Trophoblast cell (in vitro differentiated cells and primary cell): ENCODE data around the gene DNAH9.

ENCODE experiments used
- DNase-seq, 2 donors: peaks; one replicate each; pipeline ENCODE4 v3.0.0-alpha.2; 2016
- H2AFZ ChIP-seq: 2 replicates; pipeline ENCODE4 v1.6.1; 2013; ENCODE audit warnings: low read length, moderate library complexity, mild to moderate bottlenecking; ENCODE audit not compliant: insufficient read depth, poor library complexity
- H2AK5ac ChIP-seq: 2 replicates; pipeline ENCODE4 v1.6.1; 2013; ENCODE audit warnings: mild to moderate bottlenecking, low read length
- H2BK120ac ChIP-seq: 2 replicates; pipeline ENCODE4 v1.6.1; 2013; ENCODE audit warnings: low read length, mild to moderate bottlenecking, moderate library complexity; ENCODE audit not compliant: insufficient read depth, poor library complexity
- H2BK12ac ChIP-seq: 2 replicates; pipeline ENCODE4 v1.6.1; 2013; ENCODE audit warnings: mild to moderate bottlenecking, low read length, moderate library complexity
- H2BK5ac ChIP-seq: 2 replicates; pipeline ENCODE4 v1.6.1; 2013; ENCODE audit warnings: low read length, low read depth, moderate library complexity, mild to moderate bottlenecking; ENCODE audit not compliant: poor library complexity
- H3K14ac ChIP-seq: 2 replicates; pipeline ENCODE4 v1.6.1; 2013; ENCODE audit warnings: mild to moderate bottlenecking, low read length
- H3K18ac ChIP-seq: 2 replicates; pipeline ENCODE4 v1.6.1; 2013; ENCODE audit warnings: mild to moderate bottlenecking, low read length
- H3K23ac ChIP-seq: 2 replicates; pipeline ENCODE4 v1.6.1; 2013; ENCODE audit warnings: low read length
- H3K27ac ChIP-seq: 2 replicates; pipeline ENCODE4 v1.5.1; 2013; ENCODE audit warnings: low read depth, mild to moderate bottlenecking, inconsistent platforms, low read length, moderate library complexity
- H3K27me3 ChIP-seq: 2 replicates; pipeline ENCODE4 v1.6.1; 2013; ENCODE audit warnings: inconsistent platforms, mild to moderate bottlenecking, low read length, moderate library complexity; ENCODE audit not compliant: insufficient read depth
- H3K36me3 ChIP-seq, 2 experiments: 1 replicate in 1 of 2; 2 replicates in 1 of 2; pipeline ENCODE4 v1.6.1; 2013; ENCODE audit warnings: low read length in 2 of 2, mild to moderate bottlenecking in 2 of 2, moderate library complexity in 1 of 2; ENCODE audit not compliant: insufficient read depth in 2 of 2, control insufficient read depth in 1 of 2
- H3K4ac ChIP-seq: 2 replicates; pipeline ENCODE4 v1.6.1; 2013; ENCODE audit warnings: low read depth, mild to moderate bottlenecking, low read length, moderate library complexity
- H3K4me1 ChIP-seq, 2 experiments: 1 replicate in 1 of 2; 2 replicates in 1 of 2; pipeline ENCODE4 v1.6.1; 2013; ENCODE audit warnings: low read length in 2 of 2, mild to moderate bottlenecking in 2 of 2, moderate library complexity in 1 of 2; ENCODE audit not compliant: insufficient read depth in 2 of 2, control insufficient read depth in 1 of 2
- H3K4me2 ChIP-seq: 2 replicates; pipeline ENCODE4 v1.6.1; 2013; ENCODE audit warnings: inconsistent platforms, mild to moderate bottlenecking, low read length, moderate library complexity
- H3K4me3 ChIP-seq: 2 replicates; pipeline ENCODE4 v1.5.1; 2013; ENCODE audit warnings: mild to moderate bottlenecking, low read depth, low read length, inconsistent platforms
- H3K79me1 ChIP-seq: one replicate; pipeline ENCODE4 v1.6.1; 2013; ENCODE audit warnings: low read length
- H3K79me2 ChIP-seq: 2 replicates; pipeline ENCODE4 v1.6.1; 2013; ENCODE audit warnings: low read length, mild to moderate bottlenecking; ENCODE audit not compliant: control insufficient read depth, insufficient read depth, poor library complexity
- H3K9ac ChIP-seq: 2 replicates; pipeline ENCODE4 v1.6.1; 2013; ENCODE audit warnings: mild to moderate bottlenecking, low read length
- H3K9me3 ChIP-seq: 2 replicates; pipeline ENCODE4 v1.6.1; 2013; ENCODE audit warnings: low read depth, mild to moderate bottlenecking, control low read depth, inconsistent platforms, low read length; ENCODE audit not compliant: insufficient read depth
- H4K12ac ChIP-seq: 2 replicates; pipeline ENCODE4 v1.6.1; 2013; ENCODE audit warnings: low read depth, mild to moderate bottlenecking, low read length, moderate library complexity
- H4K8ac ChIP-seq: 2 replicates; pipeline ENCODE4 v1.6.1; 2013; ENCODE audit warnings: low read depth, mild to moderate bottlenecking, low read length, moderate library complexity
- H4K91ac ChIP-seq: one replicate; pipeline ENCODE4 v1.6.1; 2013; ENCODE audit warnings: low read depth, mild to moderate bottlenecking, low read length, moderate library complexity
- WGBS: extraction: QIAGEN DNeasy Blood & Tissue Kit; methylation state at CpG from one replicate; pipeline ENCODE4 v1.1.7; 2013; ENCODE audit warnings: missing lambda C conversion rate; ENCODE audit not compliant: insufficient read length, insufficient coverage; ENCODE audit errors: extremely low coverage; 5-methylcytosine and 5-hydroxymethylcytosine counted together

Gene DNAH9

DNA sequence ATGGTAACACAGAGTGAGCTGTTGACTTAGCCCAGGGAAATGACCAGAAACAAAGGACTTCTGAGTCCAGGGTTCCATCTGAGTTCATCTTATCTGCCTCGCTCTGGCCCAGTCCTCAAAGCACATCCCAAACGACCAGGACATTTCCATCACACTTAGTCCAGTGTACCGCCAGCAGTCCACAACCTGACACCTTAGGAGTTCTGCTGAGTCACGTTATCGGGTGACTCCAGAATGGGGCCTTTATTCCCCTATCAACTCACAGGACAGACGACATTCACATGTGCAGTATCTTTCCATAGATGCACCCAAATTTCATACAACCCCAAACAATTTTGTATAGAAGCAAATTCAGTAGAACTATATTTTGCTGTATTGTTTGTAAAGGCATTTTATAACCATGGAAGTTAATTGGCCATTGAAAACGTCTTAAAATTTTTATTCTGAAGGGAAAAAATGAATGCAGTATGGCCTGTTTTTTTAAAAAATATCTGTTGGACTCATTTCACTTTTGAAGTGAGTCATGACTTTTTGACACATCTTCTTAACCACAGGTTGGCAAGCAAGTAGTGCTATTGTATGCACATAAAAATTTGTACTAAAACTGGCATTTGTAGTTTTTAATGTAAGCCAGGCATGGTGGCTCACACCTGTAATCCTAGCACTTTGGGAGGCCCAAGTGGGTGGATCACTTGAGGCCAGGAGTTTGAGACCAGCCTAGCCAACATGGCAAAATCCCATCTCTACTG, 352.7 kb downstream of the DNAH9 start:
- H2BK120ac ChIP-seq: no peak overlapping the region
- H3K23ac ChIP-seq: no peak overlapping the region
- no peak overlapping the region for H3K27ac ChIP-seq
- no peak overlapping the region for H4K8ac ChIP-seq
- DNase-seq: no peak
- H2AK5ac ChIP-seq: no peak overlapping the region
- no peak overlapping the region for H2BK5ac ChIP-seq
- H3K79me2 ChIP-seq: no peaks in the 10 kb centered on the region
- H3K14ac ChIP-seq: no peak overlapping the region
- H3K79me1 ChIP-seq: no peaks in the 10 kb centered on the region
- H3K9ac ChIP-seq: no peak overlapping the region
- H3K36me3 ChIP-seq: peaks cover 2% of the 10 kb centered on the region in 2 experiments
- no peaks in the 10 kb centered on the region for H3K27me3 ChIP-seq
- H3K4me3 ChIP-seq: no peak overlapping the region
- H4K91ac ChIP-seq: no peak overlapping the region
- no peak overlapping the region for H3K4ac ChIP-seq
- H3K4me1 ChIP-seq: no peaks in the 10 kb centered on the region
- H2AFZ ChIP-seq: no peak overlapping the region
- peaks cover 4% of the 10 kb centered on the region for H3K9me3 ChIP-seq
- H3K18ac ChIP-seq: no peak overlapping the region
- no peak overlapping the region for H2BK12ac ChIP-seq
- no peak overlapping the region for H4K12ac ChIP-seq
- no peak overlapping the region for H3K4me2 ChIP-seq
- no CpG with 5 or more reads among the region's 7 CpGs for WGBS

DNA sequence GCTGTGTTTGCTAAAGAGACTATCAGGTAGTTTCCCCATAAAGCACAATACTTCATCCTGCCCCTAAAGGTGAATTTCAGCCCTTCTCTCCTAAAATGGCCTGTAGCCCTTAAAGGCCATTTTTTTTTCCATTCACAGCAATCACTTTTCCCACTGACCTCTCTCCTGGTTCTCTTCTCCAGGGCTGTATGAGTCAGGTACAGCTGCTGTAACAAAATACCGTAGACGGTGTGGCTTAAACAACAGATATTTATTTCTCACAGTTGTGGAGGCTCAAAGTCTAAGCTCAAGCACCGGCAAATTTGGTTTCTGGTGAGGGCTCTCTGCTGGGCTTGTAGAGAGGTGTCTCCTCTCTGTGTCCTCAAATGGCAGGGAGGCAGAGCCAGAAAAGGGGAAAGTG, 354.3 kb downstream of the DNAH9 start:
- H3K14ac ChIP-seq: no peak overlapping the region
- no CpG with 5 or more reads among the region's 3 CpGs for WGBS
- H3K18ac ChIP-seq: no peak overlapping the region
- H3K4me1 ChIP-seq: no peaks in the 10 kb centered on the region
- H3K79me2 ChIP-seq: no peaks in the 10 kb centered on the region
- no peak overlapping the region for H4K8ac ChIP-seq
- H3K79me1 ChIP-seq: no peaks in the 10 kb centered on the region
- no peak overlapping the region for H2AK5ac ChIP-seq
- no peak for DNase-seq
- no peak overlapping the region for H2BK12ac ChIP-seq
- H2AFZ ChIP-seq: no peak overlapping the region
- H4K12ac ChIP-seq: no peak overlapping the region
- H3K9me3 ChIP-seq: peaks cover 4% of the 10 kb centered on the region
- H3K9ac ChIP-seq: no peak overlapping the region
- no peak overlapping the region for H3K23ac ChIP-seq
- no peak overlapping the region for H3K4me2 ChIP-seq
- peaks cover 2% of the 10 kb centered on the region in 2 experiments for H3K36me3 ChIP-seq
- H3K4ac ChIP-seq: no peak overlapping the region
- H3K4me3 ChIP-seq: no peak overlapping the region
- H4K91ac ChIP-seq: no peak overlapping the region
- H2BK120ac ChIP-seq: no peak overlapping the region
- no peak overlapping the region for H3K27ac ChIP-seq
- no peak overlapping the region for H2BK5ac ChIP-seq
- no peaks in the 10 kb centered on the region for H3K27me3 ChIP-seq

DNA sequence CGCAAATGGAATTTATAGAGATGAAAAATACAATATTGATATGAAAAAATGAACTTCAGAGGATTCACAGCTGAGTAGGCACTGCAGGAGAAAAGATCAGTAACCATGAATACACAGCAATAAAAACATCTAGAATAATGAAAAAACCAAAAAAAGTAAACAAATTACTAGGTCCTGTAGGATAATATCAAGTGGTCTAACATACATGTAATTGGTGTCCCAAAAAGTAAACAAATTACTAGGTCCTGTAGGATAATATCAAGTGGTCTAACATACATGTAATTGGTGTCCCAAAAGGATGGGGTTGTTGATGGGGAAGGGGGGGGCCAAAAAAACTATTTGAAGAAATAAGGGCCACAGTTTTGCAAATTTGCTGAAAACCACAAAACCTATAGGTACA, 355.7 kb downstream of the DNAH9 start:
- Histone ChIP-seq H2AFZ (no peak overlapping the region), H3K4me1 (no peaks in the 10 kb centered on the region), H3K18ac (no peak overlapping the region), H3K79me1 (no peaks in the 10 kb centered on the region), H3K4me3 (no peak overlapping the region), H3K23ac (no peak overlapping the region), H3K79me2 (no peaks in the 10 kb centered on the region), H3K4ac (no peak overlapping the region), H3K27ac (no peak overlapping the region), H3K4me2 (no peak overlapping the region), H4K12ac (no peak overlapping the region), H3K27me3 (no peaks in the 10 kb centered on the region), H2BK120ac (no peak overlapping the region), H3K9ac (no peak overlapping the region), H4K8ac (no peak overlapping the region), H3K14ac (no peak overlapping the region), H2BK12ac (no peak overlapping the region), H3K9me3 (peaks cover 4% of the 10 kb centered on the region), H3K36me3 (peaks cover 2% of the 10 kb centered on the region in 2 experiments), H2BK5ac (no peak overlapping the region), H2AK5ac (no peak overlapping the region), H4K91ac (no peak overlapping the region)
- WGBS: no CpG with 5 or more reads among the region's 1 CpG
- no peak for DNase-seq

DNA sequence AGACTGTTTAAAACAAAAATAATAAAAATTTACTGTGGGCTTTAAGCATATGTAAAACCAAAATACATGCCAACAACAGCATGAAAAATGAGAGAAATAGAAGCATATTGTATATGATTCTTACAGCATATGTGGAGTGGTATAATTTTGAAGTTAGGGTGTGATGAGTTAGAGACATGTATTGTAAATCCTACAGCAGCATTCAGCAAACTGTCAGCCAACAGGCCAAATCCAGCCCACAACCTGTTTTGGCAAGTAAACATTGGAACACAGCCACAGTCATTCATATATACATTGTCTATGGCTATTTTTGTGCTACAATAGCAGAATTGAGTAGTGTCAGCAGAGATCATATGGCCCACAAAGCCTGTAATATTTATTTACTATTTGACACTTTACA, 356.7 kb downstream of the DNAH9 start:
- Histone ChIP-seq H3K18ac (no peak overlapping the region), H3K4ac (no peak overlapping the region), H3K79me2 (no peaks in the 10 kb centered on the region), H3K14ac (no peak overlapping the region), H3K36me3 (peaks cover 2% of the 10 kb centered on the region in 2 experiments), H3K9me3 (peaks cover 4% of the 10 kb centered on the region), H4K91ac (no peak overlapping the region), H3K27ac (no peak overlapping the region), H3K4me1 (no peaks in the 10 kb centered on the region), H4K12ac (no peak overlapping the region), H2AFZ (no peak overlapping the region), H3K23ac (no peak overlapping the region), H3K9ac (no peak overlapping the region), H2BK120ac (no peak overlapping the region), H2AK5ac (no peak overlapping the region), H2BK12ac (no peak overlapping the region), H2BK5ac (no peak overlapping the region), H3K27me3 (no peaks in the 10 kb centered on the region), H3K4me2 (no peak overlapping the region), H3K4me3 (no peak overlapping the region), H4K8ac (no peak overlapping the region), H3K79me1 (no peaks in the 10 kb centered on the region)
- no peak for DNase-seq
